ENCODE results near the gene AOC3.

Gene AOC3, protein sequence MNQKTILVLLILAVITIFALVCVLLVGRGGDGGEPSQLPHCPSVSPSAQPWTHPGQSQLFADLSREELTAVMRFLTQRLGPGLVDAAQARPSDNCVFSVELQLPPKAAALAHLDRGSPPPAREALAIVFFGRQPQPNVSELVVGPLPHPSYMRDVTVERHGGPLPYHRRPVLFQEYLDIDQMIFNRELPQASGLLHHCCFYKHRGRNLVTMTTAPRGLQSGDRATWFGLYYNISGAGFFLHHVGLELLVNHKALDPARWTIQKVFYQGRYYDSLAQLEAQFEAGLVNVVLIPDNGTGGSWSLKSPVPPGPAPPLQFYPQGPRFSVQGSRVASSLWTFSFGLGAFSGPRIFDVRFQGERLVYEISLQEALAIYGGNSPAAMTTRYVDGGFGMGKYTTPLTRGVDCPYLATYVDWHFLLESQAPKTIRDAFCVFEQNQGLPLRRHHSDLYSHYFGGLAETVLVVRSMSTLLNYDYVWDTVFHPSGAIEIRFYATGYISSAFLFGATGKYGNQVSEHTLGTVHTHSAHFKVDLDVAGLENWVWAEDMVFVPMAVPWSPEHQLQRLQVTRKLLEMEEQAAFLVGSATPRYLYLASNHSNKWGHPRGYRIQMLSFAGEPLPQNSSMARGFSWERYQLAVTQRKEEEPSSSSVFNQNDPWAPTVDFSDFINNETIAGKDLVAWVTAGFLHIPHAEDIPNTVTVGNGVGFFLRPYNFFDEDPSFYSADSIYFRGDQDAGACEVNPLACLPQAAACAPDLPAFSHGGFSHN

DNA sequence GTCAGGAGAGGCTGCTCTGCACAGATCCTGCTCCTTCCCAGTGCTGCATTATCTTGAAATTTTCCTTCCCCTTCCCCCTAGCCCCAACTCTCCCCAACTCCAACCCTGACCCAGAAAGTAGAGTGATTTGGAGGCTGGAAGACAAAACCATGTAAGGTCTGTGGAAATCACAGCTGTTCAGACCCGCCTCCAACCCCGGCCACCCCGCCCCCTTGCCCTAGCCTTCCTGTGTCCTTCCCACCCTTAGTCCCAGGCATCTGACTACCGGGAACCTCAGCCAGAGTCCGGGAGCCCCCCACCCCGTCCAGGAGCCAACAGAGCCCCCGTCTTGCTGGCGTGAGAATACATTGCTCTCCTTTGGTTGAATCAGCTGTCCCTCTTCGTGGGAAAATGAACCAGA is at the start of gene AOC3:
AOC3 (plus strand) TSS at position 246 of the 400 bp plus-strand sequence; CDS start at position 391, 145 bp downstream.
- DNase-seq (ENCODE audit: low spot score) = no peak

DNA sequence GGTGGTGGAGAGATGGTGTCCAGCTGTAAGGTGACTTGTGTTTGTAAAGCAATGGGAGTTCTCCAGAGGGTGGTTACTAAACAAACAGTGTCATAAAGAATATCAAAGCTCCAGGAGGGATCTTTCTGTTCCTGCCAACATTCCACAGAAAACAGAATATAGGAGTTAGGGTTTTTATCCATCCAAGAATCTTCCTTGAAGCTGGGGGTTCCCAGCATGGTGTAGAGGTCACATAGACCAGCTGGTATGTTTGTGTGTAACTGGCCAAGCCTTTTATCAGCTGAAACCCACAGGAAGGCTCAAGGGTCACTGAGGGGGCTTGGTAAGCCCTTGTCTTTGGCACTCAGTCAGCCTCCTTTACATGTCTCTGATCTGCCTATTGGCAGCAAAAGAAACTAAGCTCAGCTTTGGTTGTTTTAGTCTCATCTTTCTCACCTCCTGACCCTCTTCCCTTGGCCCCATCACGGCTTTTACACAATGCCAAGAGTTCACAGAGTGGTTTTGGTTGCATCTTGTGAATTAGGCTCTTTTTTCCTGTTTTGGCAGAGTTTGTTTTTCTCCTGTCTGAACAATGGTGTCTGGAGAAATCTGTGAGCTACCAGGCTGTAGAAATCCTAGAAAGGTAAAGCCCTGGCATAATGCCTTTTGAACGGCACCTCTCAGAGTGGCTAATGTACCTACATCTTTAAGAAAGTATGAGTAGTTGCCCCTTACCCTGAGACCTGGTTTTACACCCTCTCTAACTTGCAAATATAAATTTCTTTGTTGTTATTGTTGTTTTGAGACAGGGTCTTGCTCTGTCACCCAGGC is 47.7 kb upstream of the AOC3 start:
- DNase-seq (ENCODE audit: low spot score) = no peak

DNA sequence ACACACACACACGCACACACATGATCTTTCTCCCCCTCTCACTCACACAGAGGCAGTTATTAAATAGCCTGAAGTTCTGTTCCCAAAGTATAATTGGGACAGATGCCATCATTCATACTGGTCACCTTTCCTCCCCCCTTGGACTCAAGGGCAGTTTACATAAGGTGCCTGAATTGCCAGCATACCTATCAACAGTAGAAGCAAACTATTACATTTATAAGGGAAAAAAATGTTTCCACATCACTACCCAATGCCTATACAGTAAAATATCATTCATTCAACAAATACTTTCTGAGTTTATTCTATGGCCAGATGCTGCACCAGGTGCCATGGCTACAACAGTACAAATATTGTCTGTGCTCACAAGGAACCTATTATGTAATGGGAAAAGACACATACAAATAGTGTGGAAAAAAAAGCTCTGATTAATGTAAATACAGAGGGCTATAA is 46.1 kb upstream of the AOC3 start:
- DNase-seq (ENCODE audit: low spot score) = no peak

DNA sequence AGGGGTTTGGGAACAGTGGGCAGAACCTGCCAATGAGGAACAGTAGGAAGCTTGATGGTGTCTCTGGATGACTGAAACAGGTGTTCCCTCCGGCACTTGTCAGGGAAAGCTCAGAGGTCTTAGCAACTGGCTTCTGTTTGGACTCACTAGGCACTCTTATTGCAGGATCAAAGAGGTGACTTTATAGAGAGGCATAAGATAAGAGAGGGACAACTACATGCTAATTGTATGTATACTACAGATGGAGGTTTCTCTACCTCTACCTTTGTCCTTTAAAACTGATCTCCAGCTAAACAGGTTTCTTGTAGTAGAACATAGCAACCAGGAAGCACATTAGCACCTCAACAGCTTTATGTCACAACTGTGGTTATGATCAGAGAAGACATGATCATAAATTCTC is 44.8 kb upstream of the AOC3 start:
- no peak for DNase-seq (ENCODE audit: low spot score)

DNA sequence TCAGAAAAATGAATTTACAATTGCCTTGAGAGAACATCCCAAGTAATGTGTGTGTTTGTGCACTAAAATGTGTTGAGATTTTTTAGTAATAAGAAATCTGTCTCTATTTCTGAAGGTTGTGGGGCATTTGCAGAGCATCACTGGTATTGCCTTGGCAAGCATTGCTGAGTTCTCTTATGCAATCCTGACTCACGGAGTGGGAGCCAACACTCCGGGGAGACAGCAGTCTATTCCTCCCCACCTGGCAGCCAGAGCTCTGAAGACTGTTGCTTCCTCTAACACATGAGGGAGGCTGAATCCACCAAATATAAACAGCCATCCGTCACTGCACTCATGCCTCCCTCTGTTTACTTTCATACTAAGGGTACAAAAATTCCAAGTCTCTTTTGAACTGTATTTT is 41.7 kb upstream of the AOC3 start:
- DNase-seq (ENCODE audit: low spot score) = peak; percentile 53

DNA sequence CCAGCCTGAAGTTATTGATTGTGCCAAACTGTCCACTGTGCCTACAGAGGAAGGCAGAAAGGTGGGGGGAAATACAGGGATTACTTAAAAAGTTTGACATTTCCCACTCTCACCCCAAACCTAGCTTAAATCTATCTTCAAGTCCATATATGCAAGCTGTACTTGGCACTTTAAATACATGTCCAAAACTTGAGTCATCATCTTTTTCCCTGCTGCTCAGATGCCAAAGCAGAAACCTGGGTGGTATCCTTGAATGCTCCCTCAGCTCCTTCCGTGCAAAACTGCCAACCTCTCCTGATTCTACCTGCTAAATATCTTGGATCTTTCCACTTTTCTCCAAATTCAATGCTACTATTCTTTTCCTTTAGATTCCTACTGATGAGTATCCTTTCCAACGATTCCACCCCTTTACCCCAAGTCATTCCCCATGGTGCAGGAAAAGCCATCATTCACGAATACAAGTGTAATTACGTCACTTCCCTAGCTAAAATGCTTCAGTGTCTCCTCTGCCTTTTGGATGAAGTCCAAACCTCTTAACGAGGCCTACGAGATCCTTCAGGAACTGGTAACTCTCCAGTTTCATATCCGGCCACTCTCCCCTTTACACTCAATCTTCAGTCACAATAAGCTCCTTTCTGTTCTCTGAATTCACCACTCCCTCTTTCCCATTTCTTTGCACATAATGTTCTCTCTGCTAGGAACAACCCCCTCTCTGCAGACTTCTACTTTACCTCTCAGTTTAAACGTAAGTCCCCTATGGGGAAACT is 36.2 kb upstream of the AOC3 start:
- DNase-seq (ENCODE audit: low spot score) = no peak

DNA sequence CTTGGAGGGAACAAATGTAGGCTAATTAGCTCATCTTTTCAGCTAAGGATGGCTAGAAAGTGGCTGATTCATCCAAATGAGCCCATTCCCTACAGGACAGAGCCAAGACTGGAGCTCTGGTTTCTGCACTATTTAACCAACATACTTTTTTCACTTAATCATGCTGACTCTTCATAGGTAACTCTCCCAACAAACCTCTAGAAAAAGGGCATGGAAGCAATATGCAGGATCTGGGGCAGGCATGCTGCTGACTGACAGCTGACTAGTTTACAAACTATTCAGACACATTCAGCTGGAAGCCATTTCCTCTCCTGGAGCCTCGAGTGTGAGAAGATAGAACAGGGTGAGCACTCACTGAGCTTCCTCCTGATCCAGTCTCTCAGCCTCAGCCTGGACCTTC is 33.1 kb upstream of the AOC3 start:
- no peak for DNase-seq (ENCODE audit: low spot score)

DNA sequence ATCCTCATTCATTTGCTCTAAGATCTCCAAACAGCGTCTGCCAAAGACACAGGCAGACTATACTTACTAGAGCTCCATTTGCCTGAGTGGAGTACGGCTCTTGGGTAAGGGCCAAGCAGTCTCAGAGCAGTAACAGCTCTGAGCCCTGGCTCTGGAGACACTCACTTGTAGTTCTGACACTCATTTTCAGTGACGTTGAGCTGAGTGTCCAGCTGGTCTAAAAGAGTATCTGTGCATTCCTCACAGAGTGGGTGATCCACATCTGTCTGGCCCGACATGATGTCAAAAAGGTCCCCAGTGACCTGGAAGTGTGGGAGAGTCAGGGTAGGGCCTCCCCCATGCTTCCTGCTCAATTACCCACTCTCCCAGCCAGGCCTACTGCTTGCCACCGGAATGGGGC is 32.6 kb upstream of the AOC3 start:
- DNase-seq (ENCODE audit: low spot score) = no peak

DNA sequence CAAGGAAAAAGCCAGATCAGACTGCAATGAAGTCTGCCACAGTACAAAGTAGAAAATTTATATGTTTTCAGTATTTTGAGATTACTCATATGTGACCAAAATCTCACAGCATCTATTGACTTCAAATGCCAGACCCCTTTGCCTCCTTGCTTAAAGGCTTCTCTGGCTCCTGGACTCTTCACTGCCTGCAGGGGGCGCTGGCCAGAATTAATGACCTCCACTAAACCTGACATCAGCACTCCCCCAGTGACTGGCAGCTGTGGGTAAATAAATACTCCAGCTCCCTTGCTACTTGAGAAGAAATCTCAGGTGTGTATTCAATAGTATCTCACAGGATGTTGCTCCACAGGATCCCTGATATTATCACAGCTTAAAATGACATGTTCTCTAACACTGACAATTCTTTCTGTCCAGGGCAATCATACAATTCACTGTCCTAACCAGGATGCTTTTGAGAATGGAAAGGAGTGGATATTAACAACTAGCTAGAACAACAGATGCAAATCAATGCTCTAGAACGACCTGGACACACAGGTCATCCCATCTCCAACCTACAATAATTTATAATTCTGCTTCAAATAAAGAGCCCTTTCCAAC is 31.0 kb upstream of the AOC3 start:
- no peak for DNase-seq (ENCODE audit: low spot score)

DNA sequence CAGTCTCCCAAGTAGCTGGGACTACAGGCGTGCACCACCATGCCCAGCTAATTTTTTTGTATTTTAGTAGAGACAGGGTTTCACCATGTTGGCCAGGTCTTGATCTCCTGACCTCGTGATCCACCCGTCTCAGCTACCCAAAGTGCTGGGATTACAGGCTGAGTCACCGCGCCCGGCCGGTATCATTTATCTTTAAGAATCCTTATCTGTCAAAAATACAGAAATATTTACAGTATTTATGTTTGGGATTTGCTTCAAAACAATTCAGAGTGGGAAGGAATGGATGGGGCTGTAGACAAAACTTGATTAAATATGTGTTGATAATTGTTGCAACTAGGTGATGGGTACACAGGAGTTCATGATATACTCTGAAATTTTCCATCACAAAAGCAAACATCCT is 29.8 kb upstream of the AOC3 start:
- no peak for DNase-seq (ENCODE audit: low spot score)

DNA sequence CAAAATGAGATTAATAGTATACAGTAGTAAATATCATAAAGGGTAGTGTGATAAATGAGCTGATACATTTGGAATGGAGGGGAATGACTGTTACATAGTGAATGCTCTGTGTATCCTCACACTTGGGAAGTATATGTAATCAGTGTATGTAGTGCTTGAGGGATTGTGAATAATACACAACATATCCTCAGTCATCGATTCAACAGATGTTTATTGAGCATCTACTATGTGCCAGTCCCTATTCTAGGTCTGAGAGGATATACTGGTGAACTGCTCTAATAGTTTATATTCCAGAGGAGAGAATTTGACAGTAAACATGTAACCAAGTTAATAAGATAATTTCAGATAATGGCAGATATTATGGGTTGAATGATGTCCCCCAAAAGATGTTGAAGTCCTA is 23.5 kb upstream of the AOC3 start:
- DNase-seq (ENCODE audit: low spot score) = no peak

DNA sequence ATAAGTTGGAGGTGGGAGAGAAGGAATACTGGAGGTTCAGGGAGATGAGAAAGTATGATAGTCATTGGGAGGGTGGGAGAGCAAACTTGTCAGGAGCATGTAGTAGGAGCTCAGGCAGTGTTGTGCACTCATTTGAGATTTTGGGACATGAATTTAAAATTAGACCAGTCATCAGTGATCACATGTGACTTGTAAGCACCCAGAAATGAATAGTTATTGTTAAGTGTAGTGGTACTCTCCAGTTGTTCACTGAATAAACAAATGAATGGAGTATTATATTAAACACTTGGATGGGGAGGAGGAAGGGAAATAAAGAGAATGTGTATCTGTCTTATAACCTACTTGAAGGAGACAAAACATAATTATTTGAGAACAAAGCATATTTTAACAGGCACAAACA is 20.0 kb upstream of the AOC3 start:
- no peak for DNase-seq (ENCODE audit: low spot score)

DNA sequence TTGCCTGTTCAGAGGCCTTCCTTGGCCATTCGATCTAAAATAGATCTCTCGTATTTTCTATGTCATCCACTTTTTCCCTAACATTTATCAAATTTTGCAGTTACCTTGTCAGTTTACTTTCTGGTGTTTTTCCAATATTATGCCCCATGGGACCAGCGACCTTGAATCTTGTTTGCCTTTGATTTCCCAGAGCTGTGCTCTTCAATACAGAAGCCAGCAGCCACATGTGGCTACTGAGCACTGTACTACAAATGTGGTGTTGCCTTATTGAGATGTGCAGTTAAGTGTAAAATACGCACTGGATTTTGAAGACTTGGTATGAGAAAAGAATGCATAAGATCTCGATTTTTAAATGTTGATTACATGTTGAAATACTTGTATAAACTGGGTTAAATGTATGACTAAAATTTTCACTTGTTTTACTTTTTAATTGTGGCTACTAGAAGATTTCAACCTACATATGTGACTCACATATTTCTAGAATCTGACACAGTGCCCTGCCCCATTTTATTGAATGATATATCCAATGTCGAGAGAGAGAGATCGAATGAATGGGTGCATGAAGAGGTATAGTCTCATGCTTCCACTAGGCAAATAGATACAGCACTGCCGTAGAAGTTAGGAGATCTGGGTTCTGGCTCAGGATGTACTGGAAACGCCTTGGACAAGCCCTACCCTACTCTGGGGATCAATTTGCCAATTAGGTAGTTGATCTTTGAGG is 18.6 kb upstream of the AOC3 start:
- DNase-seq (ENCODE audit: low spot score) = no peak

DNA sequence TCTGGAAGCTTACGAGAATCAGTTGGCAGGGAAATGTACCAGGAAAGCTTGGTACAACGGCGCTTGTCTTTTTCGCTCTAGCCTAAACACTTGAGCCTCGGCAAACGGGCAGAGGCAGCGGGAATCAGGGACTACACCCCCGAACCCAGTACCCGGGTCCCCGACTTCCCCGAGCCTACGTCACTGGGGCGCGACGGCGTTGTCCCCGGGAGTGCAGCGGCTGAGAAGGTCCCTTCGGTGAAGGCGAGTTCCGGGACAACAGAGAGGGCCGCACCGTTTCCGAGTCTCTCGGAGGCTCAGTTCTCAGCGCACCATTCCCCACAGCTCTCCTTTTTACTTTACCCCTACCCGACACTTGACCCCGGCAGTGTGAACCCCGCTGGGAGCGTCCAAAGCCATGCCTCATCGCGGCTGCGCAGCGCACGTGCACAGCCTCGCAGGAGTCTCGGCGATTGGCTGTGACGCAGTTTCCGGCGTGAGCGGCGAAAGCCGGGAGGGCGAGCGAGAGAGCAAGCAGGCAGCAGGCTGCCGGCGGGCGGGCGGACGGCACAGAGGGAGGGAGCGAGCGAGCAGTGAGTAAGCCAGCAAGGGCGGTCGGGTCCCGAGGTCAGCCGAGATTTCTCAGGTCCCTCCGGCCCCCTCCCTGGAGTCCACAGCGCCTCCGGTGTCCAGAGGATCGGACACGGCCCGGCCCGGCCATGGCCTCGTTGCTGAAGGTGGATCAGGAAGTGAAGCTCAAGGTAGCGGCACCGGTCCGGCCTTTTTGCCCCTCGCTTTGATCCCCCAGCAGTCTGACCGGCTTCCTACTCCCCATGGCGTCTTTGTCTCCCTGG is 17.8 kb upstream of the AOC3 start, which contains the start of gene PSME3:
PSME3 (plus strand) TSS at position 464 of the 833 bp plus-strand sequence; CDS start at position 699, 235 bp downstream.
- DNase-seq (ENCODE audit: low spot score) = peak; percentile 88

DNA sequence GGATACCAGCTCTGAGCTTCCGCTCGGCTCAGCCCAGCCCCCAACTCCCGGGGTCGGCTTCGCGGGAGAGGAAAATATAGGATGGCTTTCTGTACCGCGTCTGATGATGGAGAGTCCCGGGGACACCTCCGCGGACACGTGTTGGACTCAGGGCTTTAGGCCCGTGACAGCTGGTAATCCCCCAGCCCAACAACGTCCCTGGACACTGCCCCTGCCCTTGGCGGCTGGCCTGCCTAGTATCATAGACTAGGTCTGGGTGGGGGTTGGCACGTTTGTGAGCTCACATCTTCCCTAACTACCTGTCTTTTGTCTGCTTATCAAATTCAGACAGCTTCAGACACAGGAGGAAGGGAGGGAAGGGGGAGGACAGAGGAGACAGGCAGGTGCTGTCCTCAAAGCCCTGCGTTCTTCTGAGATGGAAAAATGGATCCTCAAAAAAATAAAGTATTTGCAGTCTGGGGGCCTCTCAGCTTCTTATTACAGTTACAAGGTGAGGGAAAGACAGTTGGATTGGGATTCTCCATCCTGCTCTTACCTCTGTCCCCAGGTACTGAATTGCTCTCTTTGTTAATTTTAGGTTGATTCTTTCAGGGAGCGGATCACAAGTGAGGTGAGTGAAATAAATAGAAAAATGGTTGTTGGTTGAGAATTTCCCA is 17.1 kb upstream of the AOC3 start:
- DNase-seq (ENCODE audit: low spot score) = no peak

DNA sequence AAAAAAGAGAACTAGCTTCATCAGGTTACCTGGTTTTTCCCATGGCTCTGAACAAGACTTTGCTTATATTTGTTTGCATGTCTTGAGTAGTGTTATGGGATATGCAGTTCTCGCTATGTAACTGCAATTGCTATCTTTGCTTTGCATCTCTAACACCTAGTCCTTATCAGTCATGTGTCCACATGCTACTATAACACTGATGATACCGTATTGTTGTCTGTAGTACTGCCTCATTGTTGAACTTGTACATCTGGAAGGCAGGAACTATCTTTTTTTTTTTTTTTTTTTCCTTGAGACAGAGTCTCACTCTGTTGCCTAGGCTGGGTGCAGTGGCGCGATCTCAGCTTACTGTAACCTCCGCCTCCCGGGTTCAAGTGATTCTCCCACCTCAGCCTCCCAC is 15.3 kb upstream of the AOC3 start:
- no peak for DNase-seq (ENCODE audit: low spot score)

DNA sequence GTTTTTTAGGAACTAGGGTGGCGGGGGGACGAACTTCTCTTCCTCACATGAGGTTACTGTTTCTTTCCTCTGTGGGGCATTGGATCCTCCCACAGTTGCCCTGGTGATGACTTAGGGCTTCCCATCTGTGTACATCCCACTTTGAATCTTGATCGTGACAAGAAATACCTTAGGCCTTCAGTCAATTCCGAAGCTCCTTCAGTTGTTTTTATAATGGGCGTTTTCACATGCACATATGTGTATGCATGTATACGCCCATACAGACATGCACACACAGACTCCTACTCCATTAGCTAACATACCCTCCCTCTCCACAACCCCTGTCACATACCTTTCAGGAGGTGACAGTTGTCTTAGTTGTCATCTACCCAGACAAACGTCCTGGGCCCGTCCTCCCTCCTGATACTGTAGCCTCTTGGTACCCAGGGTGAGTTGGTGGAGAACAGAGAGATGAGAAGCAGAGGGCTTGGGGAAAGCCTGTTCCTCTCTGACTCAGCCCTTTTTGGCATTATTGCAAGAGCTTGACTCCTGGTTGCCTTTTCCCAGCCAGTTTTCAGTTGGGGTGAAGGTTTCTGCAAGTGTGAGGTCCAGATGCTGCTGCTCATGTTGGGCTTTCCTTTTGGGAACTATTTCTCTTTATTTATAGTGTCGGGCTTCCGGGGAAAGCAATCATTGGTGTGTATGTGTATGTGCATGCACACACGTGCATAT is 8.9 kb upstream of the AOC3 start:
- DNase-seq (ENCODE audit: low spot score) = no peak

DNA sequence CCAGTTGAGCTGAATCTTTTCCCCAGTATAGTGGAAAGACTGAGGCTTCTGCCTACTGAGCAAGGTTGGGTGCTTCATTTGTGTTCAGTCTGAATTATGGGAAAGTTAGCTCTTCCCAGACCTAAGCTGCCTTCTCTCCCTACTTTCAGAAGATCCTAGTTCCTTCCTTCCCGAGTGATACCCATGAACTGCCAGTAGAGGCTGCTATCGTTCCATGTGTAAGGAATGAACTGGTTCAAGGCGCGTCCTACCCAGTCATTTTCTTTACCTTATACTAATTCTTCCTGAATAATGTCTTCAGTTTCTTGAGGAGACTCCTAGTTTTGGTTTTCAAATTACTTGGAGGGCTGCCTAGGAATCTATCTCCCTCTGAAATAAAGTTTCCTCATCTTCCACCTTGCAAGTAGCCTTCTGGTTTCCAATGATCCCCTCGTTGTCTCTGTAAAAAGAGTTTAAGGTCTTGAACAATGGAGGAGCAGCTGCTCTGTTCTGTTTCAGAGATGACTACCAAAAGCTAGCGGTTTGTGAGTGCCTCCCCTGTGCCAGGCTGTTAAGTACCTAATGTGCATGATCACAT is 7.6 kb upstream of the AOC3 start:
- DNase-seq (ENCODE audit: low spot score) = peak; percentile 38

All from putamen (tissue), 1 donor.